Measurements from ENCODE around the gene CCDC78.

- TF ChIP-seq CTCF (IDR thresholded peaks at IDR 0.05; ENCODE audit: low read length) (no peak), EZH2phosphoT487 (IDR thresholded peaks at IDR 0.05; ENCODE audit: low read length) (no peak), EZH2 (optimal IDR thresholded peaks at IDR 0.05; ENCODE audit: low read depth, low read length) (no peak)
These were observed 1.8 kb downstream of the CCDC78 start for GRCh38 chr16:724188-725040.
